Stimulated activated CD8-positive, alpha-beta memory T cell treated with anti-CD3 and anti-CD28 coated beads, Interleukin-7, amount 100 ng/mL, for 4 hours (primary cell): ENCODE data around the gene MGAT1.
A peak's percentile ranks its signal among the peaks of the same experiment; 100 is the strongest.
"Not testable (repeated sequence)": the region's sequence is repeated elsewhere in the genome, so short reads cannot be mapped to it uniquely, and the experiment has no call there.

Source experiments
- DNase-seq, 2 donors: peaks; one replicate each; pipeline ENCODE4 v3.0.0-alpha.2; 2020; ENCODE audit warnings: low read depth in 2 of 2

MGAT1 gene

DNA sequence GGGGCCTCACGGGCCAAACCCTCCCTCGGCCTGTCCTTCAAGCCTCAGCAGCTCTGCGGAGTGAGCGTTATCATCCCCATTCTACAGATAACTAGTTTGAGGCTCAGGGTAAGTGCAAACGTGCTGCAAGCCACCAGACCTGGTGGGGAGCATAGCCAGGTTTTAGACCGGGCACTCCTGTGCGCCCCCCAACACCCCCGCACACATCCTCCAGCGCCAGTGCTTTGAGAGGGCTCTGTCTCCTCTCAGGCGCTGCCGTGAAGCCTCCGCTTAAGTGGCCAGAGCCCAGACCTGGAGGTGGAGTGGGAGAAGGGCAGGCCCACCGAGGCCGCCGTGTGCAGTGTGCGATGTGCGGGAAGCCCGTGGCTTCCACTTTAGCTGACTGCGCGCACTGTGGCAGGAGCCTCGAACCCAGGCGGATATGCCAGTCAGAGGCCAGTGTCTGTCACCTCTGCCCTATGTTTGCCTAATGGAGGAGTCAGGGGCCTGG lies 1.6 kb upstream of the MGAT1 start:
- DNase-seq = no peak

DNA sequence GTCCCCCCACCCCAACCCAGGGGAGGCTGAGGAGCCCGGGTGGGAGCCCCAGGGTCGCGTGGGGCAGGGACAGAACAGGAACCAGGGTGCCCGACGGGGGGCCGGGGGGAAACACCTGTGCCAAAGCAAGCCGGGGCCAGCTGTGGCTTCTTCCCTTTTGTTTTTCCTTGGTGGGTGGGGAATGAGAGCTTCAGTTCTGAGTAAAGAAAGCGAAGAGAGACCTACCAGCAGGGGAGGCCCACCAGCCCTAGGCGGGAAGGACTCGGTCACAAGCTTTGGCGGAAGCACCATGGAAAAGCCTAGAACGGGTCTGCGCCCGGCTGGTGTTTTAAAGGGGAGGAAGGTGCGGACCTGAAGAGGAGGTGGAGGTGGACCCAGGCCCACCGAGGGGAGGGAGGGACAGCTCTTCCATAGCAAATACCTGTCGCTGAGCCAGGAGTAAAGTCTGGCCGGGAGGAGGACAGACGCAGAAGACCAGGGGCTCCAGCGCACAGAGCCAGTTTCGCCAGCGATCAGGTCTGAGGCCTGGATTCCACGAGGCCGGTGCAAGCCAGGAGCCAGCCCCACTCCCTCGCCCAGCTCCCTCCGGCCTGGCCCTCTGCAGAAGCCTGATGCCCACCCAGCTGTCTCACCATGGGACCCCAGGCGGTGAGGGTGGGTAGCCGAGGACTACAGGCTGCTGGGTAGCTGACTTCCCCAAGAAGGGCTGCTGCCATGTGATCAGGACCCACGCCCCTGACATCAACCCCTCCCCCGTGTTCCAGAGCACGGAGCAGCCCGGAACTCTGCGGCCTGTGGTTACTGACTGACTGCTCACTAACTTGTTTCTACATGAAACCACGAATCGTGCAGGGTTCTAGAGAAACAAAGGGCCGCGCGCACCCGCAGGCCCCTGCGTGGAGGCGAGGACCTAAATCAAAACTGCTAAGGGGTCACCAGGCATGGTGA lies 849 bp upstream of the MGAT1 start:
- DNase-seq = peak; percentile 83 to 84

DNA sequence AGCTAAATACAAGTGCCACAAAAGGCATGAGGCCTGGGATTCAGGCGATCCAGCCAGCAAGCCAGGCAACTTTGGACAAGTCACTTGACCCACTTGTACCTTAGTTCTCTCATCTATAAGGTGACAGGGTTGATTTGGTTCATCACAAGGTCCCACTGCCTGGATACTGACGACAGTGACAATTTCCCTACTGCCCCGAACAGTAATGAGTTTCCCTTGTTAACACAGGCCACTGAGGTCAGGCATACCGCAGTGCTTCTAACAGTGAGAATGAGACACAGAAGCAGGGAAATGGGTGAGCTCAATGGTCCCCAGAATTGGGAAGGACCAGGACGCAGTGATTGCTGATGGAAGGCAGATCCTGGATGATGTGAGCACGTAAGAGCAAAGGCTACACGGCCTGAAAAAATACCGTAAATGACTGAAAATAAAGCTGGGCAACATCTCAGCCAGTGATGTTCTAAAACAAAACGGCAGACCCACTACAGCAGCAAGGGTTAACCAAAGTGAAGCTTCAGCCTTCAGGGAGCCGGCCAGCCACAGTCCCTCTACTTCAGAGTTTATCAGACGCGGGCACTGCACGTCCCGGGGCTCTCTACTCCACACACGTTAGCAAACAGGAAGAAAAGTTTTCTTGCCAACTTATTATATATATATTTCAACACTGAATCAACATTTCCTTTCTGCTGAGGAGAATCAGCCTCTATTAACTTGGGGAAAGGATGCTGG lies 846 bp downstream of the MGAT1 start:
- no peak for DNase-seq

DNA sequence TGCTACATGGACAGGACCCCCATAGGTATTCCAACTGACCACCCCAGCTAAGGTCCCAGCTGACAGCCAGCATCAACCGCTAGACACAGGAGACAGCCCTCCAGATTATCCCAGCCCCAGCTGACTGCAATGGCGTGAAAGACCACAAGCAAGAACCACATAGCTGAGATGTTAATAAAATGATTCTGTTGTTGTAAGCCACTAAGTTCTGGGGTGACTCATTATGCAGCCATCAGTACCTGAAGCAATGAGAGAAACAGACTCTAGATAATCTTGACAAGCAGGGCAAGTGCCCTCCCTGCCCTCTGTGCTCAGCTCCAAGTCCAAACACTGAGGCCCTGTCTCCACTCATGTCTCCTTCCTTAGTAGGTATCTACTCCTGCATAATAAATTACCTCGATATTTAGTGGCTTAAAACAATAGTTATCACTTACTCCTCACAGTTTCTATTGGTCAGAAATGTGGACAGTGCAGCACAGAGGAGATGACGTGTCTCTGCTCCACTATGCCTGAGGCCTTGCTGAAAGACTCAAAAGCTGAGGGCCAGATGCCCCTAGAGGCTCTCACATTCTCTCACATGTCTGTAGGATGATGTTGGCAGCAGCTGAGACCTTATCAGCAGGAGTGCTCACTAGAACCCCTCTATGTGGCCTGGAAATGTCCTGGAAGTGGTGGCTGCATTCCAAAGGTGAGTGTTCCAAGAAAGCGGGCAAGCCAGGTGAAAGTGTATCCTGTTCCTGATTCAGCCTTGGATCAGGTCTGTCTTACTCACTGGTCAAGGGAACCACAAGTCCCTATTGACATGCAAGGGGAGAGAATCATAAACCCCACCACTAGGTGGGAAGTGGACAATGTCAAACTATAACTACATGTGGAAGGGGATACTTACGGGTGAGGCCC lies 2.5 kb downstream of the MGAT1 start:
- no peak for DNase-seq

DNA sequence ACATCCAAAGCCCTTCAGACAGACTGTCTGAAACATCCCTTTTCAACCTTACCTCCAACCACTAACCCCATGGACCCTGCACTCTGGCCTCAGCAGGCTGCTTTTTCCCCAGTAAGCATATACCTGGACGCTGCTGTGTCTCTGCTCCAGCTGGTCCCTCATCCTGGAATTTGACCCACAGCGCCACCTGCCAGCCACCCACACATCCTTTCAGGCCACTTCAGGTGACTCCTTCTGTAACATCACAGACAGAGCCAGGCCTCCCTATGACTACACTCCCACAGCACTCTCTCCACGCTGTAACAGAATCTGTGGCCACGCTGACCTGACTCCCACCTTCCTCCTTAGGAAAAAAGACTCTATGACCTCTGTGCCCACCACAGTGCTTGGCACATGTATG lies 3.4 kb downstream of the MGAT1 start:
- DNase-seq = no peak

DNA sequence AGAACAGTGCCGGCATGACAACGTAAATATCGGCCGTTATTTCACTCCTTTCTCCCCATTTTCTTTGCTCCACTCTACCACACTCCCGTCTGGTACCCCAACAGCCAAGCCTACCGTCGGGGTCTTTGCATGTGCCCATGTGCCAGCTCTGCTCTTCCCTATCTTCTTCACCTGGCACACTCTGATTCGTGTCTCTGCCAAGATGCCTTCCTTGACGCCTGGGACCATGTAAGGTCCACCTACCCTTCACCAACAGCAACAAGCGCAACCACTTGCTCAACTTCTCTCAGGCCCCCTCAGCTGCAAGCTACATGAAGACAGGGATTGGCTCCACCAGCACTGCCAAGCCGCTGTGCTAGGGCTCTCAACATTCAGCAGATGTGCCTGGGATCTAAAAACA lies 4.4 kb downstream of the MGAT1 start:
- DNase-seq = no peak

DNA sequence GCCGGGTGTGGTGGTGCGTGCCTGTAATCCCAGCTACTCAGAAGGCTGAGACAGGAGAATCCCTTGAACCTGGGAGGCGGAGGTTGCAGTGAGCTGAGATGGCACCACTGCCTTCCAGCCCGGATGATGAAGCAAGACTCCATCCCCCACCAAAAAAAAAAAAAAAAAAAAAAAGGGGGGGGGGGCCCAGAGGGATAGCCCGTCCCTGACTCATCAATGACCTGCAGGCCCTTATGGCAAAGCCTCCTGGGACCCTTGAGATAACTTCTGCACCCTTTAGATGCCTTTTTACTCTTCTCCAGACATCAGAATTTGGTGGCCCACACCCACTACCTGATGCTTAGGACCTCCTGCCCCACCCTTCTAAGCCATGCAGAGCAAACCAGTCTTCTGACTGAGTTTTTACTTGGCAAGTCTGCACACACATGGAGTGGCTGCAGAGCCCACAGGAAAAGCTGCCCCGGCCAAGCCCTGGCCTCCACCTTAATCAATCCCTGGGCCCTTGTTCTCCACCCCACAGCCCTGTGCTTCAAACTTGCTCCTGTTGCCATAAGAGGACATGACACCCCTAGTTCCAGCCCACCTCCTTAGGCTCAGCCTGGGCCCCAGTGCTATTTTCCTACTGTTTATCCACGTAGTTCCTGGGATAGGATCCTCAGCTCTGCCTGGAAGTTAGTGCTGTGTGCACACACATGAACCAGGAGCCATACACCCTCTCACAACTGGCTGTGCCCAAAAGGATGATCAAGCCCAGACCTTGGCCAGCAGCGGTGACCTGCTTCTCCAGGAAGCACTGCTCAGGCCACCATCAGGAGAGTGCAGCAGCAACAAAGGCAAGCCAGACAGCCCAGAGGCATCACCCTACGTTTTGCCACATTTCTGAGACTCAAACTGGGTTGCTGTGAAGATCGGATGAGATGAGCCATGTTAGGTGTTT lies 5.1 kb downstream of the MGAT1 start:
- no peak for DNase-seq

DNA sequence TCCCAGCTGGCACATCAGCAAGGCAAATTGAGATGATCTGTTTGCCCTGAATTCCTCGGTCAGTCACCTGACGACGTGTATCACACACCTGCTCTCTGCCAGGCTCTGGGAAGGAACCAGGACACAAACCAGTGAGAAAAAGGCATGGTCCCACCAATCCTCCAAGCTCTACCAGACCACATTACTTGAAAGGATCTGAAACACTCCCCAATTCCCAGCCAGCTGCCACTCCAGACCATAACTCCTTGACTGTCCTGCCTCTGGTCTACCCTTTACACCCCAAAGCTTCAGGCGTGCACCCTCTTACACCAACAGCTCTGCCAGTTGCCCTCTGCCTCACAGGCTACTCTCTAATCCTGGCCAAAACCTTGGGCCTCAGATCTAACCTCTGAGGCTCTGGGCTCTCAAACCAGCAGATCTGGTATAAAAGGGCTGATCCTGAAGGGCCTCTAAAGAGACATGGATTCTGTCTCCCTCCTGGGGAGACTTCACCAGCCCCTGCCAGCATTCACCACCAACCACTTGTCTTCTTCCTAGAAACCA lies 6.8 kb downstream of the MGAT1 start:
- no peak for DNase-seq

DNA sequence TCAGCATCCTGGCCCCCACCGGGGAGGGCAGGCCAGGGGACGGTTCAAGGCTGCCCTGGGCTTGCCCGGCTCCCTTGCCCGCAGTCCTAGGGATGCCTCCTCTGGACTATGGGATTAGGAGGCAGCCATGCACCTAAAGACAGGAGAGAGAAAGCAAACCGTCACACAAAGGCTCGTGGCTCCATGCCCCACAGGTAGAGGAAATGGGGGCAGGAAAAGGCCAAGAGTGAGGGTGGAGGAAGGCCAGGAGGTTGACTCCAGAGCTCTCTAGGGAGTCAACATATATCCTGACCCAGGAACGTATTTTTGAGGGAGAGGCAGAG lies 9.7 kb downstream of the MGAT1 start:
- no peak for DNase-seq

DNA sequence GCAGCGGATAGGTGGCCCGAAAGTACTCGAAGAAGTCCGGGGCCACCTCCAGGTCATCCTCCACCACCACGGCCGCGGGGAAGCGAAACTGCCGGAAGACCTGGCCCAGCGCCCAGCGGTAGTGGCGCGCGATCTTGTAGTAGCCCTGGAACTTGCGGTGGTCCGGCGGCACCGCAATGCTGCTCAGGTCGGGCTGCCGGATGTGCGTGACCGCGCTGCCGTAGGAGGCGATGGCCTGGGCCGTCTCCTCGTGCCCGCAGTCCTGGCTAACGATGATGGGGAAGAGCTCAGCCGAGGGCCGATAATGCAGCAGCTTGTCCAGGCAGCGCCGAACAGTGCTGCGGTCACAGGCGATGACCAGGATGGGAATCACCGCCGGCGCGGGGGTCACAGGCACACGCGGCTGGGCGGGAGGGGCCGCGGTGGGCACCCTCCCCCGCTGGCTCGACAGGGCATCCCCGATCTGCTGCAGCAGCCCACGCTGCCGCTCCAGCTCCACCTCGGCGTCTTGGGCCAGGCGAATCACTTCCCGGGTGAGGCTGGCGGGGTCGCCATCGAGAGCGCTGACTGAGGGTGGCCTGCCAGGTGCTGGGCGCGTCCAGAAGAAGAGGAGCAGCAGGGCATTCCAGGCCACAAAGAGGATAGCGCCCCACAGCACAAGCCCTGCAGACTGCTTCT lies 10.2 kb downstream of the MGAT1 start:
- DNase-seq = no peak

DNA sequence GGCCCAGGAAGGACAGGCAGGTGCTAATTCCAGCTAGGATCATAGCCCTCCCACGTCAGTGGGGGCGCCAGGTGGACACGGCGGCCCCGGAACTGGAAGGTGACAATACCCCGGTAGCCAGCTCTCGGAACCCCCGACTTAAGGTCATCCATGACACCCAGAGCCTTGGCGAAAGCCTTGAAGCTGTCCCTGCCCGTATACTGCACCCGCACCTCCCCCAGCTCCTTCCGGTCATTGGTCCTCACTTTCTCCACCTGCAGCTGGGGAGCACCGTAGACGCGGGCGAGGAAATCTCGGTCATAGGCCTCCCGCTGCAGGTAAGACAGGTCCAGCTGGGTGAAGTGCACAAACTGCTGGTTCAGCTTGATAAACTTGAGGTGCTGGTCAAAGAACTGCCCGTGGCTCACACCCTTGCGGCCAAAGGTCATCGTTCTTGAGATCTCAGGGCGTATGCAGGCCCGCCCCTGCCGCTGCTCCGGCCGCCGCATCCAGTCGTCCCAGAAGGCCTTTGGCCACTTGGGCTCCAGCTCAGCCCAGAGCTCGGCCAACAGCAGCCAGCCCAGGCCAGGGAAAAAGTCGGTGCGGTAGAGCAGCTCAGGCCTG lies 10.9 kb downstream of the MGAT1 start:
- DNase-seq = no peak

DNA sequence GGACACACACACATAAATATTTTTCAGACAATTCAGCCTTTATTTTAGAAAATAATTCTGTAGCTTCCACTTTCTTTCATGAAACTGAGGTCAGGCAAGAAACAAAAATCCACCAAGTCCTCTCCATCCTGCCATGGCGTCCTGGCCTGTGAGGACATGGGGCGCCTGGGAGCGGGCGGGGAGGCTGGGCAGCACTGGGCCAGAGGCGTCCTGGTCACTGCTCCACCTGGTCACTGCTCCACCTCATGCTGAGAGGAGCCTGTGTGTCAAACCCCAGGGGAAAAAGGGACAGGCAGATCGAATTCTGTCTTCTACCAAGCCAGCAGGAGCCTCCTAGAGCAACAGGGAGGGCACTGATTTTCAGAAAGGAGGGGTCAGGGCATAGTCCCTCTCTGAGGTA lies 12.1 kb downstream of the MGAT1 start:
- DNase-seq = no peak

DNA sequence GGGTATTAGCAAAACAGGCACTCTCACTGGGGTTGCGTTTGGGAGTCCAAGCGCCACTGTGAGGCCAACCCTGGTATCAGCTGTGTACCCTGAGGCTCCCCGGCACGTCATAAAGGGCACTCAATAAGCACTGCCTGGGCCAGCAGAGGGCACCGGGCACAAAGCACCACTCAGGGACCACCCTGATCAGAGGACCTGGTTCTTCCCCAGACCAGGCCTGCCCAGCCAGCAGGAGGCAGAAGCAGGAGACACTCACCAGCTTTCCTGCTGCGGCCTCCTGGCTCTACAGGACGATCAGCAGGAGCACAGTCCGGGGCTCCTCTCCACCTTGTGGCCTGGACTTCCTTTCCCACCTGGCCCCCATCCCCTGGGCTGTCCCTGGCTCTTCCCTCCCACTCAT lies 12.6 kb downstream of the MGAT1 start:
- DNase-seq = no peak

DNA sequence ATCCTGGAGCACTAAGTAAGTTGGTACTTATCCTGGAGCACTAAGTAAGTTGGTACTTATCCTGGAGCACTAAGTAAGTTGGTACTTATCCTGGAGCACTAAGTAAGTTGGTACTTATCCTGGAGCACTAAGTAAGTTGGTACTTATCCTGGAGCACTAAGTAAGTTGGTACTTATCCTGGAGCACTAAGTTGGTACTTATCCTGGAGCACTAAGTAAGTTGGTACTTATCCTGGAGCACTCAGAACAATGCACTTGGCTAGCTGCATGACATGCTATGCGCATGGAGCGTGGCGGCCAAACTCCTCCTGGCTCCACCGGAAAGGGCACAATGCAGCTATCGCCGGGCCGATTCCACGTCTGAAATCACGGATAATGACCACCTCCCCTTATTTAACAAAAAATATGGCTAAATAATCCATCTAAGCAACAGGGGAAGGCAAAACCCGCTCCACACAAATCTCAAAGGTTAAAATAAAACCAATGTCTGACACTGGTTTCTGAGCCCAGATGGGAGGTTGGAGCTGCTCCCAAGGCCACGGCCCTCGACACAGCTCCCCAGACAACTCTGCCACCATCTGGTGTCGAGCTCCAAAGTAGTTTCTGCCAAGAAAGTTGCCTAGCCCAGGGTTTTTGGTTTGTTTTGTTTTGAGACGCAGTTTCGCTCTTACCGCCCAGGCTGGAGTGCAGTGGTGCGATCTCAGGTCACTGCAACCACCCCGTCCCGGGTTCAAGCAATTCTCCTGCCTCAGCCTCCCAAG lies 13.8 kb downstream of the MGAT1 start:
- not testable (repeated sequence) for DNase-seq

DNA sequence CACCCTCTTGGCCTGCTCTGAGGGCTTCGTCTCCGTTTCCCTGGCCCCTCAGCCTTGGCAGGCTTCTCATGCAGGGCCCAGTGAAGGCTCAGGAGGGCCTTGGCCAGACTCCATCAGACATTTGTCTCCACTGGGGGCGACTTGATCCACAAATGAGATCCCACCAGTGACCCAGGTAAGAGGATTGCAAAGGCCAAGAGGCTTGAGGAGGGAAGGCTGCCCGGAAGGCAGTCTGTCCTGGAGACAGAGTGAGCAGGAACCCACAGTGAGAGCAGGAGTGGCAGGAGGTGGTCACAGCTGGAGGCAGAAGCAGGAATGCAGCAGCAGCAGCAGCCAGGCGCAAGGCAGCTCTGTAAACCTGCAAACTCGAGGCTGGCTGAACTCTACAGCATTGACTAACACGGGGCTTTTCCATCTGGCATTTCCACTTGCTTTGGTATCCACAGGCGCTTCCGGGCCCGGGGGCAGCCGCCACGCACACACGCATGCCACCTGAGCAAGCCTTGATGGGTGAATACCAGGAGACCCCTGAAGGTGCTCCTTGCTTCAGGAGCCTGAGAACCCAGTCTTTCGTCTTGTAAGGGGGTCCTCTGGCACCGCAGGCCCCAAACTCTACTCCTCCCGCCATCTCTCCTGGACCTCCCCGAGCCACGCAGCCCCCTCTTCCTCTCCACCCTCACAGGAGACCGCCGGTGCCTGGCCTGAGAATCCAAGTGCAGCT lies 14.7 kb downstream of the MGAT1 start:
- DNase-seq = no peak

DNA sequence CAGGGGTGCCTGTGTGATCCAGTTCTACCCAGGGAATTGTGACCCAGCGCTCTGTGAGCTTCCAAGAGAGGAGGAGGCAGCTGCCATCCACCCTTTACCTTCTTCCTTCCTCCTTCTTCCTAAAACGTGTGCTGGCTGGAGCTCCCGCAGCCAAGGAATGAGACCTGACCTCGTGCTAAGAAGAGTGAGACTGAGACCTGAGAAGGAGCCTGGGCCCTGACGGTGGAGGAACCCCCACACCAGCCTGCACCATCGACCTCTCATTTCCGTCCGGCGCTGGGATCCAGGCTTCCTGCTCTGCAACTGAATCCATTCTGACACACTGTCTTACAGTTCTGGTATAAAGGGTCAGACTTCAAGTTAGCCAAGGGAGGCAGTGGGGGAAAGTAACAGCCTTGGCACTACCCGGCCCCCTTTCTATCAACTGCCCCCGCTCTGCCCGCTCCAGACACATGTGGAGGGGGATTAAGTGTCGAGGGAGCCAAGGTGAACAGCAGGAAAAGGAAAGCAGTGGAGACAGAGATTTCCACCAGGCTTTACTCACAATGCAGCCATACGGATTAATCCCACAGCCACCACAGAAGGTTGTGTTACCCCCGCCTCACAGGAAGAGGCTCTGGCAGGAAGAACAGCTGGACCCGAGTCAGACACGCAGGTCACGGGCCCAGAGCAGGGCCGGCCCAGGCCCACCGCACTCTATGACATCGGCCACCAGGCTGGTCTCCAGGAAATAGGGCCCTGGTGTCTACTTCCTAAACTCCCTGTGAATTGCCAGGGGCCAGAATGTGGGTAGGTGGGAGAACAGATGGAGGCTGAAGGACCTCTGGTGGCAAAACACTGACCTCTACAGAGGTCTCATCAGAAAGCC lies 15.8 kb downstream of the MGAT1 start:
- DNase-seq = no peak

DNA sequence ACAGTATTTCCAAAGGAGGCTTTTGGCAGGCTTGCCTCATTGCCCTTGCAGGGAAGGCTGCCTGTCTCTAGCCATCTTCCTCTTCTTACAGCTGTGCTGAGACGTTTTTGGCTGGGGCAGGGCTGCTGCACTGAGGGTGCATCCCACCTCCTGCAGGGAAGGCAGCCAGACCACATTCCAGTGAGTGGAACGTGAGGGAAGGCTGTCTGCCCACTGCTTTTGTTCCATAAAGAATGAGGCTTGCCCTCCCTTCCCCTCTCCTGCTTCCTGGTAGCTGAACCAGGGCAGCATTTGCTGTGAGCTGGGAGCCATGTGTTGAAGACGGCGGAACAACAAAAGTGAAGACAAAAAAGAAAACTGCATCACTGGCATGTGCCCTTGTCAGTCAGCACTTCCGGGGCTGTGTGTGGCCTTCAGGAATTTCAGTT lies 16.8 kb downstream of the MGAT1 start:
- no peak for DNase-seq
